HEK293 (cell line): ENCODE measurements around the gene RPS6KA2.

ENCODE experiments used
- BCL6B ChIP-seq: fragments of 450-650 bp; formaldehyde crosslinking; IDR thresholded peaks from 2 replicates; pipeline ENCODE4 v1.5.1; 2017; ENCODE audit warnings: missing biosample characterization, missing genetic modification characterization
- EGR2 ChIP-seq: fragments of 450-650 bp; formaldehyde crosslinking; IDR thresholded peaks from 2 replicates; pipeline ENCODE4 v1.5.1; 2016; ENCODE audit warnings: low read depth, missing biosample characterization, missing genetic modification characterization
- GLI4 ChIP-seq: fragments of 450-650 bp; formaldehyde crosslinking; IDR thresholded peaks from 2 replicates; pipeline ENCODE4 v1.5.1; 2016; ENCODE audit warnings: missing biosample characterization, missing genetic modification characterization
- GLIS2 ChIP-seq: fragments of 450-650 bp; formaldehyde crosslinking; IDR thresholded peaks from 2 replicates; pipeline ENCODE4 v1.5.1; 2016; ENCODE audit warnings: missing biosample characterization, missing genetic modification characterization
- INSM2 ChIP-seq: fragments of 450-650 bp; formaldehyde crosslinking; IDR thresholded peaks from 2 replicates; pipeline ENCODE4 v1.5.1; 2016; ENCODE audit warnings: missing biosample characterization, missing genetic modification characterization
- KLF7 ChIP-seq: fragments of 450-650 bp; formaldehyde crosslinking; IDR thresholded peaks from 2 replicates; pipeline ENCODE4 v1.5.1; 2016; ENCODE audit warnings: missing biosample characterization, missing genetic modification characterization, borderline replicate concordance
- MYNN ChIP-seq: fragments of 450-650 bp; formaldehyde crosslinking; IDR thresholded peaks from 2 replicates; pipeline ENCODE4 v1.5.1; 2016; ENCODE audit warnings: missing biosample characterization, missing genetic modification characterization, borderline replicate concordance
- PATZ1 ChIP-seq: fragments of 450-650 bp; formaldehyde crosslinking; IDR thresholded peaks from 2 replicates; pipeline ENCODE4 v1.5.1; 2016; ENCODE audit warnings: missing biosample characterization, missing genetic modification characterization
- PRDM10 ChIP-seq: fragments of 450-650 bp; formaldehyde crosslinking; IDR thresholded peaks from 2 replicates; pipeline ENCODE4 v1.5.1; 2016; ENCODE audit warnings: missing biosample characterization, missing genetic modification characterization
- SP2 ChIP-seq: fragments of 450-650 bp; formaldehyde crosslinking; IDR thresholded peaks from 2 replicates; pipeline ENCODE4 v1.5.1; 2016; ENCODE audit warnings: missing biosample characterization, missing genetic modification characterization
- SP3 ChIP-seq: fragments of 450-650 bp; formaldehyde crosslinking; IDR thresholded peaks from 2 replicates; pipeline ENCODE4 v1.5.1; 2016; ENCODE audit warnings: missing biosample characterization, missing genetic modification characterization
- YY2 ChIP-seq: fragments of 450-650 bp; formaldehyde crosslinking; IDR thresholded peaks from 2 replicates; pipeline ENCODE4 v1.5.1; 2016; ENCODE audit warnings: missing biosample characterization, missing genetic modification characterization
- ZBTB17 ChIP-seq: fragments of 450-650 bp; formaldehyde crosslinking; IDR thresholded peaks from 2 replicates; pipeline ENCODE4 v1.5.1; 2016; ENCODE audit warnings: missing biosample characterization, missing genetic modification characterization
- ZBTB26 ChIP-seq: fragments of 450-650 bp; formaldehyde crosslinking; optimal IDR thresholded peaks from 2 replicates; pipeline ENCODE3; 2016; ENCODE audit warnings: missing biosample characterization, mild to moderate bottlenecking, missing genetic modification characterization
- ZBTB48 ChIP-seq: fragments of 450-650 bp; formaldehyde crosslinking; IDR thresholded peaks from 2 replicates; pipeline ENCODE4 v1.5.1; 2016; ENCODE audit warnings: missing biosample characterization, missing genetic modification characterization
- ZNF10 ChIP-seq: fragments of 450-650 bp; formaldehyde crosslinking; IDR thresholded peaks from 2 replicates; pipeline ENCODE4 v1.5.1; 2017; ENCODE audit warnings: missing biosample characterization, missing genetic modification characterization
- ZNF155 ChIP-seq: fragments of 450-650 bp; formaldehyde crosslinking; IDR thresholded peaks from 2 replicates; pipeline ENCODE4 v1.5.1; 2016; ENCODE audit warnings: missing biosample characterization, missing genetic modification characterization
- ZNF23 ChIP-seq: fragments of 450-650 bp; formaldehyde crosslinking; IDR thresholded peaks from 2 replicates; pipeline ENCODE4 v1.5.1; 2016; ENCODE audit warnings: missing biosample characterization, missing genetic modification characterization, borderline replicate concordance
- ZNF274 ChIP-seq, 2 experiments: fragments of 200-500 bp in 1 of 2; fragments of 450-650 bp in 1 of 2; sonication (Bioruptor generic) in 1 of 2; formaldehyde crosslinking in 1 of 2; IDR thresholded peaks; 2 replicates each; pipeline versions ENCODE4 v1.5.1 to v1.6.1; 2014 to 2016; ENCODE audit warnings: borderline replicate concordance in 1 of 2, inconsistent platforms in 1 of 2, low read length in 1 of 2, missing biosample characterization in 1 of 2, missing genetic modification characterization in 1 of 2
- ZNF335 ChIP-seq: fragments of 450-650 bp; formaldehyde crosslinking; conservative IDR thresholded peaks from 2 replicates; pipeline ENCODE4 v1.5.1; 2016; ENCODE audit warnings: missing biosample characterization, missing genetic modification characterization
- ZNF48 ChIP-seq: fragments of 450-650 bp; formaldehyde crosslinking; IDR thresholded peaks from 2 replicates; pipeline ENCODE4 v1.5.1; 2016; ENCODE audit warnings: missing biosample characterization, missing genetic modification characterization
- ZNF555 ChIP-seq: fragments of 450-650 bp; formaldehyde crosslinking; conservative IDR thresholded peaks from 2 replicates; pipeline ENCODE4 v1.5.1; 2017; ENCODE audit warnings: missing biosample characterization, mild to moderate bottlenecking, missing genetic modification characterization, inconsistent platforms
- ZNF596 ChIP-seq: fragments of 450-650 bp; IDR thresholded peaks from 2 replicates; pipeline ENCODE4 v1.5.0; 2018; ENCODE audit warnings: missing biosample characterization, mild to moderate bottlenecking, missing genetic modification characterization, moderate library complexity
- ZNF600 ChIP-seq: fragments of 450-650 bp; formaldehyde crosslinking; IDR thresholded peaks from 2 replicates; pipeline ENCODE4 v1.5.1; 2016; ENCODE audit warnings: missing biosample characterization, missing genetic modification characterization
- ZNF777 ChIP-seq: fragments of 450-650 bp; formaldehyde crosslinking; IDR thresholded peaks from 2 replicates; pipeline ENCODE4 v1.5.1; 2017; ENCODE audit warnings: missing biosample characterization, missing genetic modification characterization, borderline replicate concordance
- ZNF785 ChIP-seq: fragments of 450-650 bp; formaldehyde crosslinking; IDR thresholded peaks from 2 replicates; pipeline ENCODE4 v1.5.1; 2016; ENCODE audit warnings: missing biosample characterization, missing genetic modification characterization
- ZXDB ChIP-seq: fragments of 450-650 bp; formaldehyde crosslinking; IDR thresholded peaks from 2 replicates; pipeline ENCODE4 v1.5.1; 2016; ENCODE audit warnings: missing biosample characterization, missing genetic modification characterization

Gene RPS6KA2

GRCh38 chr6:166626177-166627032 lies 646 bp downstream of the RPS6KA2 start (continued):
- TF ChIP-seq PRDM10 (tag by site-specific recombination) (peak; percentile 35; the same call in 1 of the 2 replicates), ZNF596 (tag by site-specific recombination) (no peak), EGR2 (tag by site-specific recombination) (peak; percentile 79), ZNF155 (no peak), ZNF777 (tag by site-specific recombination) (peak; percentile 82), GLIS2 (tag by site-specific recombination) (peak; percentile 97), ZNF274 (IDR thresholded peaks at IDR 0.05; ENCODE audit: low read length) (no peak), ZNF274 (tag by site-specific recombination; IDR thresholded peaks at IDR 0.05; ENCODE audit: borderline replicate concordance) (no peak), ZNF335 (tag by site-specific recombination) (peak; percentile 95), ZNF48 (no peak), ZBTB48 (tag by site-specific recombination) (no peak), SP2 (tag by site-specific recombination) (peak; percentile 15; the same call in 1 of the 2 replicates), ZNF23 (tag by site-specific recombination) (no peak), YY2 (tag by site-specific recombination) (no peak), ZBTB17 (peak; percentile 70), ZNF555 (tag by site-specific recombination) (no peak), KLF7 (tag by site-specific recombination) (no peak), GLI4 (tag by site-specific recombination) (no peak), ZNF785 (no peak), ZNF10 (tag by site-specific recombination) (peak; percentile 77), BCL6B (no peak), PATZ1 (tag by site-specific recombination) (peak; percentile 79), SP3 (tag by site-specific recombination) (peak; percentile 18; the same call in 1 of the 2 replicates), ZXDB (0 out of 2 replicates have a peak, but pooled peaks have one; percentile 22), ZNF600 (peak; percentile 67; the same call in 1 of the 2 replicates), INSM2 (tag by site-specific recombination) (no peak), ZBTB26 (tag by site-specific recombination) (peak; percentile 63), MYNN (tag by site-specific recombination) (no peak)
